GM23338 (cell line): ENCODE measurements around the gene UBE2E2.

Experiments used
- CREB1 ChIP-seq: fragments of 250-450 bp; sonication (Bioruptor Pico); IDR thresholded peaks from 2 replicates; pipeline ENCODE4 v1.5.0; 2020; ENCODE audit warnings: low read depth, mild to moderate bottlenecking, moderate library complexity
- CTCF ChIP-seq, 2 experiments: fragments of 200-600 bp in 1 of 2; sonication (generic) in 1 of 2; conservative IDR thresholded peaks; 2 replicates each; pipeline versions ENCODE4 v1.5.1 to v1.6.1; 2016 to 2017; ENCODE audit warnings: antibody characterized with exemption in 2 of 2, low read depth in 2 of 2, mild to moderate bottlenecking in 2 of 2, moderate library complexity in 1 of 2
- EZH2 ChIP-seq: fragments of 200-600 bp; sonication (generic); IDR thresholded peaks from one replicate; pipeline ENCODE4 v1.8.0; 2017; ENCODE audit warnings: antibody characterized with exemption, mild to moderate bottlenecking, low read depth; ENCODE audit not compliant: unreplicated experiment
- EZH2phosphoT487 ChIP-seq: fragments of 200-600 bp; sonication (generic); IDR thresholded peaks from one replicate; pipeline ENCODE4 v1.8.1; 2018; ENCODE audit warnings: antibody characterized with exemption; ENCODE audit not compliant: unreplicated experiment
- JUNB ChIP-seq: IDR thresholded peaks from one replicate; pipeline ENCODE4 v1.6.1; 2016; ENCODE audit warnings: antibody characterized with exemption; ENCODE audit not compliant: unreplicated experiment
- POLR2AphosphoS5 ChIP-seq: IDR thresholded peaks from 2 replicates; pipeline ENCODE4 v1.6.1; 2016; ENCODE audit warnings: antibody characterized with exemption, low read depth

- TF ChIP-seq CTCF (conservative IDR thresholded peaks at IDR 0.05; ENCODE audit: low read depth in 2 of 2) (no peak), JUNB (no peak), POLR2AphosphoS5 (no peak), EZH2 (no peak), CREB1 (CRISPR knock-in tag) (no peak), EZH2phosphoT487 (no peak)
Observed at GRCh38 chr3:23238578-23238977, 35.5 kb downstream of the UBE2E2 start.
